ENCODE measurements around the gene RFX6. TPM values are rescaled to one million over a fixed set of nuclear protein-coding genes. Genes with fewer than 3 reads are reported as not detected.
"Not testable (repeated sequence)": the region's sequence is repeated elsewhere in the genome, so short reads cannot be mapped to it uniquely, and the experiment has no call there.

Gene RFX6
- polyA plus RNA-seq (2012; ENCODE audit: insufficient read depth, insufficient read length) = not detected

GRCh38 chr6:116876635-116877611, at the start of gene RFX6:
TSS of gene RFX6 (plus strand) at chr6:116877242. CDS start at chr6:116877276, 34 bp downstream.
- DNase-seq (ENCODE audit: low read depth, low spot score) = no peak

GRCh38 chr6:116827561-116828240, 49.3 kb upstream of the RFX6 start:
- no peak for DNase-seq (ENCODE audit: low read depth, low spot score)
- H3K4me3 ChIP-seq (ENCODE audit: low read length) = no peak overlapping the region

More at GRCh38 chr6:116876635-116877611, at the start of gene RFX6:
- H3K4me3 ChIP-seq (ENCODE audit: low read length) = no peak within 1 kb of the TSS

- DNase-seq (ENCODE audit: low read depth, low spot score) = no peak
Measured at GRCh38 chr6:116828983-116829382, 48.1 kb upstream of the RFX6 start, which contains the start of gene GPRC6A. TSS of gene GPRC6A (minus strand) at chr6:116829083. CDS start at chr6:116829013, 70 bp downstream.

GRCh38 chr6:116834526-116834925, 42.5 kb upstream of the RFX6 start:
- not testable (repeated sequence) for DNase-seq (ENCODE audit: low read depth, low spot score); H3K4me3 ChIP-seq (ENCODE audit: low read length)

More at GRCh38 chr6:116828983-116829382, 48.1 kb upstream of the RFX6 start, which contains the start of gene GPRC6A:
- H3K4me3 ChIP-seq (ENCODE audit: low read length) = no peak within 1 kb of the TSS

GRCh38 chr6:116836606-116837342, 40.3 kb upstream of the RFX6 start:
- H3K4me3 ChIP-seq (ENCODE audit: low read length) = no peak overlapping the region
- no peak for DNase-seq (ENCODE audit: low read depth, low spot score)

- DNase-seq (ENCODE audit: low read depth, low spot score) = no peak
- H3K4me3 ChIP-seq (ENCODE audit: low read length) = no peak overlapping the region
Measured at GRCh38 chr6:116840091-116840490, 37.0 kb upstream of the RFX6 start.

- DNase-seq (ENCODE audit: low read depth, low spot score) = no peak
- H3K4me3 ChIP-seq (ENCODE audit: low read length) = no peak overlapping the region
Measured at GRCh38 chr6:116842459-116842858, 34.6 kb upstream of the RFX6 start.

GRCh38 chr6:116847227-116847626, 29.8 kb upstream of the RFX6 start:
- DNase-seq (ENCODE audit: low read depth, low spot score) = peak; percentile 33
- H3K4me3 ChIP-seq (ENCODE audit: low read length) = no peak overlapping the region

- DNase-seq (ENCODE audit: low read depth, low spot score) = no peak
- H3K4me3 ChIP-seq (ENCODE audit: low read length) = no peak overlapping the region
Measured at GRCh38 chr6:116858060-116858459, 19.0 kb upstream of the RFX6 start.

- H3K4me3 ChIP-seq (ENCODE audit: low read length) = no peak overlapping the region
- no peak for DNase-seq (ENCODE audit: low read depth, low spot score)
Measured at GRCh38 chr6:116859264-116859663, 17.8 kb upstream of the RFX6 start.

GRCh38 chr6:116866281-116866871, 10.7 kb upstream of the RFX6 start:
- H3K4me3 ChIP-seq (ENCODE audit: low read length) = no peak overlapping the region
- peak; percentile 2 for DNase-seq (ENCODE audit: low read depth, low spot score)

- no peak overlapping the region for H3K4me3 ChIP-seq (ENCODE audit: low read length)
- DNase-seq (ENCODE audit: low read depth, low spot score) = no peak
Measured at GRCh38 chr6:116872771-116873170, 4.3 kb upstream of the RFX6 start.

GRCh38 chr6:116876107-116876506, 935 bp upstream of the RFX6 start:
- no peak overlapping the region for H3K4me3 ChIP-seq (ENCODE audit: low read length)

GRCh38 chr6:116877743-116878142, 701 bp downstream of the RFX6 start:
- H3K4me3 ChIP-seq (ENCODE audit: low read length) = no peak overlapping the region
- no peak for DNase-seq (ENCODE audit: low read depth, low spot score)

More at GRCh38 chr6:116876107-116876506, 935 bp upstream of the RFX6 start:
- no peak for DNase-seq (ENCODE audit: low read depth, low spot score)

- no peak for DNase-seq (ENCODE audit: low read depth, low spot score)
Measured at GRCh38 chr6:116881236-116881635, 4.2 kb downstream of the RFX6 start.

GRCh38 chr6:116883005-116883404, 6.0 kb downstream of the RFX6 start:
- H3K4me3 ChIP-seq (ENCODE audit: low read length) = no peak overlapping the region
- no peak for DNase-seq (ENCODE audit: low read depth, low spot score)

More at GRCh38 chr6:116881236-116881635, 4.2 kb downstream of the RFX6 start:
- H3K4me3 ChIP-seq (ENCODE audit: low read length) = no peak overlapping the region

- H3K4me3 ChIP-seq (ENCODE audit: low read length) = no peak overlapping the region
- DNase-seq (ENCODE audit: low read depth, low spot score) = no peak
Measured at GRCh38 chr6:116884530-116884929, 7.5 kb downstream of the RFX6 start.

GRCh38 chr6:116887168-116887567, 10.1 kb downstream of the RFX6 start:
- H3K4me3 ChIP-seq (ENCODE audit: low read length) = no peak overlapping the region
- no peak for DNase-seq (ENCODE audit: low read depth, low spot score)

- no peak overlapping the region for H3K4me3 ChIP-seq (ENCODE audit: low read length)
- no peak for DNase-seq (ENCODE audit: low read depth, low spot score)
Measured at GRCh38 chr6:116887894-116888293, 10.9 kb downstream of the RFX6 start.

Data from Jurkat, Clone E6-1 (cell line).